Measurements from ENCODE around the gene NIBAN1.
A peak's percentile ranks its signal among the peaks of the same experiment; 100 is the strongest.

Gene NIBAN1

GRCh38 chr1:184940226-184940625 is 34.1 kb downstream of the NIBAN1 start:
- no peak for DNase-seq (ENCODE audit: low read depth in 2 of 2)
- H3K4me3 ChIP-seq (replicated peaks in 1 of 2; ENCODE audit: low read depth in 2 of 2, low read length in 2 of 2): no peak overlapping the region
- no peak for TF ChIP-seq CTCF (IDR thresholded peaks at IDR 0.05; ENCODE audit: low read depth, low read length)

GRCh38 chr1:184937729-184938128 is 36.6 kb downstream of the NIBAN1 start:
- H3K4me3 ChIP-seq (replicated peaks in 1 of 2; ENCODE audit: low read depth in 2 of 2, low read length in 2 of 2): no peak overlapping the region
- no peak for TF ChIP-seq CTCF (IDR thresholded peaks at IDR 0.05; ENCODE audit: low read depth, low read length)
- DNase-seq (ENCODE audit: low read depth in 2 of 2): no peak

GRCh38 chr1:184935920-184936798 is 38.1 kb downstream of the NIBAN1 start:
- TF ChIP-seq CTCF (IDR thresholded peaks at IDR 0.05; ENCODE audit: low read depth, low read length): no peak
- no peak overlapping the region for H3K4me3 ChIP-seq (replicated peaks in 1 of 2; ENCODE audit: low read depth in 2 of 2, low read length in 2 of 2)
- DNase-seq (ENCODE audit: low read depth in 2 of 2): no peak

- DNase-seq (ENCODE audit: low read depth in 2 of 2): no peak
- H3K4me3 ChIP-seq (replicated peaks in 1 of 2; ENCODE audit: low read depth in 2 of 2, low read length in 2 of 2): no peak overlapping the region
- no peak for TF ChIP-seq CTCF (IDR thresholded peaks at IDR 0.05; ENCODE audit: low read depth, low read length)
Measured at GRCh38 chr1:184933944-184934343, 40.4 kb downstream of the NIBAN1 start.

- no peak for TF ChIP-seq CTCF (IDR thresholded peaks at IDR 0.05; ENCODE audit: low read depth, low read length)
- no peak for DNase-seq (ENCODE audit: low read depth in 2 of 2)
- H3K4me3 ChIP-seq (replicated peaks in 1 of 2; ENCODE audit: low read depth in 2 of 2, low read length in 2 of 2): no peak overlapping the region
Measured at GRCh38 chr1:184932319-184932718, 42.0 kb downstream of the NIBAN1 start.

- H3K4me3 ChIP-seq (replicated peaks in 1 of 2; ENCODE audit: low read depth in 2 of 2, low read length in 2 of 2): no peak overlapping the region
- DNase-seq (ENCODE audit: low read depth in 2 of 2): peak; percentile 43 to 56
- TF ChIP-seq CTCF (IDR thresholded peaks at IDR 0.05; ENCODE audit: low read depth, low read length): no peak
Measured at GRCh38 chr1:184931566-184931965, 42.7 kb downstream of the NIBAN1 start.
